NCI-H2227 (cell line): ENCODE data around the gene ERBB4.
"Not testable (repeated sequence)": the region's sequence is repeated elsewhere in the genome, so short reads cannot be mapped to it uniquely, and the experiment has no call there.

ENCODE experiments used
- DNase-seq: peaks from one replicate; lab custom pipeline; 2025; ENCODE audit not compliant: unreplicated experiment; lab: John Stamatoyannopoulos, UW

ERBB4 gene

GRCh38 chr2:212154477-212154878 is 384.1 kb downstream of the ERBB4 start:
- peak; percentile 57 for DNase-seq

DNA sequence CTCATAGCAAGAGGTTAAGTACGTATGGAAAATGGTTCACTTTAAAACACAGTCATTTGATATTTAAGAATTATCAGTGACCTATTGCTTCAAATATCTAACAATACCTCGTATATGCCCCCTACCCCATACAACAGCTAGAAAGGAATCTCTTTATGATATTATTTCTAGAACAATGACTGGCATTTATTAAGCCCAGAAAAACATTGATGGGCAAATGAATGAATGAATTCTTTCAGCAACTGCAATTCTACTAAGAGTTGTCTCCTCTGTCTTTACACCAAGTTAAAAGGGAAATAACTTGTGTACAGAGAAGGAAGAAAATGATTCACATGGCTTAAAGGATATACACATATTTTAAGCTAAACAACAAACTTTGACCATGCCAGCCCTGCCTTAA is 384.7 kb downstream of the ERBB4 start:
- DNase-seq = no peak

DNA sequence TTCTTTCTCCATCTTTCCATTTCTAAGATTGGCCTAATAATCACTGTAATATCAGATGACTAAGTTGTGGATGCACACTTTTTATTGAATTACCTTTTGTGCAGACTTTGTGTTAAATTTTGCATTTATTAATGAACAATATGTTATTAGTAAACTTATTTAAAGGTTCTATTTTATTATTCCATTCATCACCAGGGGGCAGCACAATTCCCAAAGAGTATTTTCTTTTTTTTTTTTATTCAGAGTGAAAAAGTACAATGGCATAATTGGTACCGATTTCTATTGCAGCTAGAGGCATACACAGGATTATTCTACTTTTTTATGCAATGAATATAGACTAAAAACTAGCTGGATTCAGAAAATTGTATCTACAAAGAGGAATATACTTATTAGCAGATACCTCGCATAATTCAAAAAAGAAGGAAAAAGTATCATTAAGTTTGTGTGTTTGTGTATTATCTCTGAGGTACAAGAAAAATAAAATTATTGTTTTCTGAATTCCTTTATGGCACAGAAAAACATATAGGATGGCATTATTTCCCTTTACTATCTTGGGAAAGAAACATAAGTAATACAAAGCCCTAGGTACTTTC is 390.6 kb downstream of the ERBB4 start:
- peak; percentile 53 for DNase-seq

DNA sequence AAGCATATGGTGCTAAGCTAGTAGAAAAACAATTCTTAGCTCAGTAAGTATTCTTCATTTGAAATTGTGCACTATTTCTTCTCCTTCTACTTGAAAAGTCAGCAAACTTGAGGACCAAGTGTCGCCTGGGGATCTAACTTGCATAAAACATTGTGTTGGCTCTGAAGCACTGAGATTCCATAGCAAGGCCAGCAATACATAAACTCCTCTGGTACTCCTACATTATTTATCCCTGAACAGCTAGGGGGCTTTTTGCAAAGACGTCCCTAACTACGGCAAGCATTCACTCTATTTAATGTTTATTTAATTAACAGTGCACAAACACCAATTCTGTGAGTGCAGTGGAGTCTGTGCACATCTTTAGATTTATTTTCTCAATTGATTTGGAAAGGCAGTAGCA is 392.2 kb downstream of the ERBB4 start:
- no peak for DNase-seq

DNA sequence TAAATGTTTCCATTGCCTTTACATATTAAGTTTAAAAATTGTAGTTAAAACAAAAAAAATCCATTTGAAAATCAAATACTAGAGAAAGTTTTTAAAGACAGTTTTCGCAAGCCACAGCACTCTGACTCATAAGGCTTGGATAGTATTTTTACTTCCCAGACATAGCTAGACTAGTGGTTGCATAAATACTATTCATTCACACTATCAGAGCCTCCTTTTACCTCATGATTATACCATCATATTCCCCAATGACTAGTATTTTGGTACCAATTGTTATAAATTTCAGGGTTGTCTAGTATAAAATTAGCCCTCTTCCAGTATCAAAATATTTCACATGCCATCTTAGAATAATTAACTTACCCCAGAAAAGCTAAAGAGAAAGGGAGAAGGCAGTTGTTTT is 393.5 kb downstream of the ERBB4 start:
- DNase-seq = no peak

DNA sequence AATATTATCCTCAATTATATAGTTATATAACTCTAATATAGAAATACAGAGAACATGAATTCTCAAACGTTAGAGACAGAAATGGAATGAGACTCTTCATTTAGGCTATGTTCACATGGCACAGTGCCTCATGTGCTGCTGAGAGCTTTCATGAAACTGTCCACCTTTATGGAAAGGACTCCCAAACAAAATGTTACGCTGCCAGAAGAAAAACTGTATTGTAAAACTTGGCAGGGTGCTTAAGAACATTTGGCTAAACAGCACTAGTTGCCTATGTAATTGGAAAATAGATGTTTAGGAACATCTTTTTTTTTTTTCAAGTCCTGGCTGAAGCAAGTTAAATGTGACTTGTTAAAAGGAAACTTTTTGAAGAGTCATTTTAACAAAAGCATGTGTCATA is 396.0 kb downstream of the ERBB4 start:
- no peak for DNase-seq

DNA sequence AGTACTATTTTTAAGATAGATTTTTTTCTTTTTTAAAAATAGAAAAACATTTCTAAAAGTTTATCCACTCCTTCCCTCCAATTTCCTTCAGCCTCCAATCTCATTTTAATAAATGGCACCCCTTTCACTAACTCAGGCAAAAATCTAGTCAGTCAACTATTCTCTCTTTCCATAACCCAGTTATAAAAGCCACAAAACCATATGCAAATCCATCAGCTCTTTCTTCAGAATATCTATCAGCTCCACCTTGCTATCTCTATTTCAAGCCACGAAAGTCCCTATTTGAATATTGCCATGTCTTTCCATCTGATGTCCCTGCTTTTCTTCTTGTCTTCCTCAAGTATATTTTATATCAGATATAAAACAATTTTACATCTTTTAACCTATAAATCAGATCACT is 397.1 kb downstream of the ERBB4 start:
- no peak for DNase-seq

DNA sequence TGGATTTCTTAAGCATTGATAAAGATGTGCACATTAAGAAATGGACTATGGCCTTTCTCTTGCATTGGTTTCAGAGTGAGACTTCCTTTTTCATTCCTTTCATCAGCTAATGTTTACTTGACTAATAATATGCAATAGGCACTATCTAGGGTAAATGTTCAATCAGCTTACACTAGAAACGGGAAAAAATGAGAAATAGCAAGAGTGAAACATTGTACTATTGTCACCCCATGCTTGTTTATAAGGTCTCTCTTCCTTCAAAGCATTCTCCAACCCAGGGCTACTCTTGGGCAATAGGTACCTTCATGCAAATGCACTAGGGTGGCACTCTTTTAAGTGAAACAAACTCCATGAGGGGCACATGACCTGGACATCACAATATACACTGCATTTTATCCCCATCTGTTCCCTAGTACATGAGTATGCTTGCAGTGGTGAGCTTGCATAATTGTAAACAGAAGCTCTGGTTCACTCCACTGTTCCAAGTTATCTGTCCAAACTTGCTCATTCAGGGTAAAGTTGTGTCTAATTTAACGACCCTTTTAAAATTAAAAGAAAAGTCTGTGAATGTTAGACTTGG is 402.3 kb downstream of the ERBB4 start:
- DNase-seq = no peak

- DNase-seq = peak; percentile 23
Observed at GRCh38 chr2:212135739-212136138, 402.9 kb downstream of the ERBB4 start.

- no peak for DNase-seq
Observed at GRCh38 chr2:212133337-212133736, 405.3 kb downstream of the ERBB4 start.

- peak; percentile 69 for DNase-seq
Observed at GRCh38 chr2:212124598-212124997, 414.0 kb downstream of the ERBB4 start.

DNA sequence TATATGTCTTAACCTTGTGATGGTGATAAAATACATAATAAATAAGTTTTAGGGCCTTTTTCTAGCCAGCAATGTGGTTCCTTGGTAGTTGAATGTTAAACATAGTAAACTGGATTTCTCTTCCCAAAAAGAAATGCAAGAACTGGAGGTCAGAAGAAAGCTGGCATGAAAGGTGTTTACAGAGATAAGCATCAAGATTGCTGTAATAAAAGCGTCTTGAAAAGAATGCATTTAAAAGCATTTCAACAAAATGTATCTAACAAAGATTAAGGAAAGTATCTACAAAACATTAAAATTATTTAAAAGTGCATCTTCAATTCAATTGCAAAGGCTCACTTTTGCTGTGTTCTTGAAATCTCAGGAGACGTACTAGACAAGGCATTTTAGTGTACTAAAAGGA is 419.0 kb downstream of the ERBB4 start:
- no peak for DNase-seq

- no peak for DNase-seq
Observed at GRCh38 chr2:212117926-212118325, 420.7 kb downstream of the ERBB4 start.

DNA sequence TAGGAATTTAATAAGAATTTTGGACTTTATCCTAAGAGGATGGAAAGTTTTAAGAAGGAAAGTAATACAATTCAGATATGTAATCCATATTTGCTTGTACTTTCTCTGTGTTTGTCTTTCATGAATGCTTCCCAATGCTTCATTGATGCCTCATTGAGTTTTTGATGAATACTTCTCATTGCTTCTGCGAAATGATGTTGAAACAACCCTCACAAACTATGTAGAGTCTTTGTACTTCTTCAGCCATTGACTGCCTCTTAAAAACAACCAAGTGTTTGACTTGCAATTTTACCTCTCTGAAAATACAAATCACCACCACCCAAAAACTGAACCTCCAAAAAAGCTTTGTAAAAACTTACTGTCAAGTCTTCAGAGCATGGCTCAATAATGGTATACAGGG is 424.1 kb downstream of the ERBB4 start:
- no peak for DNase-seq

- DNase-seq = no peak
Observed at GRCh38 chr2:212112401-212112800, 426.2 kb downstream of the ERBB4 start.

- DNase-seq = no peak
Observed at GRCh38 chr2:212109792-212110680, 428.6 kb downstream of the ERBB4 start.

DNA sequence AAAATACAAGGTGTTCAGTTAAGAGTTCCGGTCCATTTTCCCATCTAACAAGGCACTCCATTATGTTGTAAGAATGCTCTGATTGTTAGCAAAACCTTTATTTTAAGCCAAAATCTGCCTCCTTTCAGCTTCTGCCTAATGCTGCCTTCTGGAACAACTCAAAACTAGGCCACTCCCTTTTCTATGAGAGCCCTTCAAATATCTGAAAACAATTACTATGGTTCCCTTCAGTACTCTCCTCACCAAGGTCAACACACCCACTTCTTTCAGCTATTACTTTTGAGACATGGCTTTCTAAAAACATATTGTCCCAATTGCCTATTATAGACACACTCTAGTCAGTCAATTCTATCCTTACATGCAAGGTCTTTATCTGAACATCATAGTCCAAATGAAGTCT is 429.4 kb downstream of the ERBB4 start:
- peak; percentile 72 for DNase-seq

- no peak for DNase-seq
Observed at GRCh38 chr2:212107989-212108388, 430.6 kb downstream of the ERBB4 start.

DNA sequence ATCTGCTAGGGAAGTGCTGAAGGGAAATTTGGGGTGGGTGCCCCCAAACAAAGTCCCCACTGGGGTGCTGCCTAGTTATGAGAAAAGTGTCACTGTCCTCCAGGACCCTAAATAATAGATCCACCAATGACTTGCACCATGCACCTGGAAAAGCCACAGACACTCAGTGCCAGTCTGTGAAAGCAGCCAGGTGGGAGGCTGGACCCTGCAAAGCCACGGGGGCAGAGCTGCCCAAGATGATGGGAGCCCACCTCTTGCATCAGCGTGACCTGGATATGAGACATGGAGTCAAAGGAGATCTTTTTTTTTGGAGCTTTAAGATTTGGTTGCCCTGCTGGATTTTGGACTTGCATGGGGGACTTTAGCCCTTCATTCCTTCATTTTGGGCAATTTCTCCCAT is 431.6 kb downstream of the ERBB4 start:
- DNase-seq = no peak

DNA sequence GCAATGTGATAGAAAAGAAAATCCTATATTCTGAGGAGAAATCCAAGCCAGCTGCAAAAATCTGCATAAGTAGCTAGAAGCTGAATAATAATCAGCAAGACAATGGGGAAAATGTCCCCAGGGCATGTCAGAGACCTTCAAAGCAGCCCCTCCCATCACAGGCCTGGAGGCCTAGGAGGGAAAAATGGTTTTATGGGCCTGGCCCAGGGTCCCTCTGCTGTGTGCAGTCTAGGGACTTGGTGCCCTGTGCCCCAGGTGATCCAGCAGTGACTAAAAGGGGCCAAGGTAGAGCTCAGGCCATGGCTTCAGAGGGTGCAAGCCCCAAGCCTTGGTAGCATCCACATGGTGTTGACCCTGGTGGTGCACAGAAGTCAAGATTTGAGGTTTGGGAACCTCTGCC is 432.1 kb downstream of the ERBB4 start:
- not testable (repeated sequence) for DNase-seq

DNA sequence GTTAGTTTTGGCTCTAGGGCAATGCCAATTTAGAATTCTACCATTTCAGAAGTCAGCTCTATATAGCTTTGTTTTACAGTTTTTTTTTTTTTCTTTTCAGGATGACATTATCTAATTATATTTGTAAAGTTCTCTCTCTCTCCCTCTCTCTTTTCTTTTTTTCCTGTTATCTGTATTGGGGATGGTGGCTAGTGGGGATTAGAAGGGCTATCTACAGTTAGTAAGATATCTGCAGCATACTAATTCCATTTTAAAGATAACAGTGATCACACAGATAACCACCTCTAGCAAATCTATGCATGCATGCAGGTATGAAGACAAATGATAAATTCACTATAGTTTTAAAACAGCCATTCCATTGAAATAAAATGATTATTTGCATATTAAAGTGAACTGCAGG is 438.9 kb downstream of the ERBB4 start:
- no peak for DNase-seq

DNA sequence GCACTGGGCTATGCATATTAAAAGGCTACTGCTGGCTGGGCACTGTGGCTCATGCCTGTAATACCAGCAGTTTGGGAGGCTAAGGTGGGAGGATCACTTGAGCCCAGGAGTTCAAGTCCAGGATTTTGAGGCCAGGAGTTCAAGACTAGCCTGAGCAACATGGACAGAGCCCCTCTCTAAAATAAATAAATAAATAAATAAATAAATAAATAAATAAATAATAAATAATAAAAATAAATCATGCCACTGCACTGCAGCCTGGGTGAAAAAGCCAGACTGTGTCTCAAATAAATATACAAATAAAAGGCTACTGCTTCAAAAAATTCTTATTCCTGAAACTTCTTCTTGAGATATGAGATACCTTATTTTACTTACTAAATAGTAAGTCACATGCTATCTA is 439.6 kb downstream of the ERBB4 start:
- no peak for DNase-seq
